Calu3 (cell line): ENCODE results near the gene FOXP1. TPM values are rescaled to one million over a fixed set of nuclear protein-coding genes. Genes with fewer than 3 reads are reported as not detected.

ENCODE experiments used
- BruUV-seq: library from RNA; stranded (reverse); fragments of 400-500 nt; replicated peaks from 2 replicates; lab custom pipeline; 2021; lab: Mats Ljungman, UMichigan
- CTCF ChIA-PET: fragments of 300-600 bp; sonication (Branson Sonifier 250); formaldehyde crosslinking; loops from one replicate; lab custom pipeline; 2022; ENCODE audit warnings: antibody characterized with exemption; lab: Charles Lee
- DNase-seq: peaks from one replicate; pipeline ENCODE4 v3.0.0; 2022
- H3K27ac Mint-ChIP-seq: one replicate; pipeline ENCODE4 v1.8.0; 2022; ENCODE audit warnings: mixed read lengths; ENCODE audit not compliant: unreplicated experiment
- H3K27me3 Mint-ChIP-seq: one replicate; pipeline ENCODE4 v1.8.0; 2022; ENCODE audit warnings: mixed read lengths; ENCODE audit not compliant: unreplicated experiment
- H3K36me3 Mint-ChIP-seq: one replicate; pipeline ENCODE4 v1.8.0; 2022; ENCODE audit warnings: mild to moderate bottlenecking, moderate library complexity, mixed read lengths; ENCODE audit not compliant: insufficient read depth, unreplicated experiment
- H3K4me1 Mint-ChIP-seq: one replicate; pipeline ENCODE4 v1.8.0; 2022; ENCODE audit warnings: mild to moderate bottlenecking, low read depth, mixed read lengths; ENCODE audit not compliant: unreplicated experiment
- H3K4me3 Mint-ChIP-seq: one replicate; pipeline ENCODE4 v1.8.0; 2022; ENCODE audit warnings: mild to moderate bottlenecking, low read depth, moderate library complexity, mixed read lengths; ENCODE audit not compliant: unreplicated experiment
- H3K9me3 Mint-ChIP-seq: one replicate; pipeline ENCODE4 v1.8.0; 2022; ENCODE audit warnings: low read depth, mixed read lengths; ENCODE audit not compliant: unreplicated experiment
- intact Hi-C: fragments of 100-400 bp; cut with micrococcal nuclease; formaldehyde crosslinking; loops from one replicate; pipeline ENCODE4 v1.10.0; 2022; ENCODE audit not compliant: unreplicated experiment
- total RNA-seq: library from RNA; stranded (reverse); gene quantifications from 2 replicates; pipeline ENCODE4 v1.2.3, GENCODE V29; 2022
- TF ChIP-seq, protein P1 (sequence below): fragments of 200-600 bp; IDR thresholded peaks from one replicate; pipeline ENCODE4 v1.8.0; 2022; ENCODE audit warnings: antibody characterized with exemption; ENCODE audit not compliant: unreplicated experiment

FOXP1 gene
- total RNA-seq, 1 experiment from 2014 or later: 82.8 TPM

GRCh38 chr3:70994644-70995043, 588.9 kb downstream of the FOXP1 start:
- TF ChIP-seq, protein P1, sequence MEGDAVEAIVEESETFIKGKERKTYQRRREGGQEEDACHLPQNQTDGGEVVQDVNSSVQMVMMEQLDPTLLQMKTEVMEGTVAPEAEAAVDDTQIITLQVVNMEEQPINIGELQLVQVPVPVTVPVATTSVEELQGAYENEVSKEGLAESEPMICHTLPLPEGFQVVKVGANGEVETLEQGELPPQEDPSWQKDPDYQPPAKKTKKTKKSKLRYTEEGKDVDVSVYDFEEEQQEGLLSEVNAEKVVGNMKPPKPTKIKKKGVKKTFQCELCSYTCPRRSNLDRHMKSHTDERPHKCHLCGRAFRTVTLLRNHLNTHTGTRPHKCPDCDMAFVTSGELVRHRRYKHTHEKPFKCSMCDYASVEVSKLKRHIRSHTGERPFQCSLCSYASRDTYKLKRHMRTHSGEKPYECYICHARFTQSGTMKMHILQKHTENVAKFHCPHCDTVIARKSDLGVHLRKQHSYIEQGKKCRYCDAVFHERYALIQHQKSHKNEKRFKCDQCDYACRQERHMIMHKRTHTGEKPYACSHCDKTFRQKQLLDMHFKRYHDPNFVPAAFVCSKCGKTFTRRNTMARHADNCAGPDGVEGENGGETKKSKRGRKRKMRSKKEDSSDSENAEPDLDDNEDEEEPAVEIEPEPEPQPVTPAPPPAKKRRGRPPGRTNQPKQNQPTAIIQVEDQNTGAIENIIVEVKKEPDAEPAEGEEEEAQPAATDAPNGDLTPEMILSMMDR: no peak
- H3K4me1 Mint-ChIP-seq: peaks cover 16% of the 10 kb centered on the region
- H3K27me3 Mint-ChIP-seq: no peaks in the 10 kb centered on the region
- intact Hi-C loops: no loop called here
- no peaks in the 10 kb centered on the region for H3K36me3 Mint-ChIP-seq
- H3K27ac Mint-ChIP-seq: no peak overlapping the region
- DNase-seq: no peak
- no peaks in the 10 kb centered on the region for H3K9me3 Mint-ChIP-seq
- H3K4me3 Mint-ChIP-seq: no peak overlapping the region
- no TSS peak for BruUV-seq
- CTCF ChIA-PET: interaction anchor here (0.6 kb wide), 1 partner anchor 422 kb away, joined by 8 read pairs; no protein-coding TSS in a partner anchor

- peaks cover 23% of the 10 kb centered on the region for H3K4me1 Mint-ChIP-seq
- CTCF ChIA-PET: no interaction called here
- no peak overlapping the region for H3K27ac Mint-ChIP-seq
- intact Hi-C loops: no loop called here
- H3K27me3 Mint-ChIP-seq: no peaks in the 10 kb centered on the region
- H3K36me3 Mint-ChIP-seq: peaks cover 3% of the 10 kb centered on the region
- TF ChIP-seq, protein P1: no peak
- no peak overlapping the region for H3K4me3 Mint-ChIP-seq
- BruUV-seq: no TSS peak
- H3K9me3 Mint-ChIP-seq: no peaks in the 10 kb centered on the region
- DNase-seq: no peak
Observed at GRCh38 chr3:70992562-70993204, 590.8 kb downstream of the FOXP1 start.

- Mint-ChIP-seq H3K4me3 (no peak overlapping the region), H3K9me3 (no peaks in the 10 kb centered on the region), H3K27me3 (no peaks in the 10 kb centered on the region), H3K36me3 (peaks cover 8% of the 10 kb centered on the region), H3K27ac (no peak overlapping the region), H3K4me1 (peaks cover 23% of the 10 kb centered on the region)
- TF ChIP-seq, protein P1: no peak
- no peak for DNase-seq
- CTCF ChIA-PET: no interaction called here
- no TSS peak for BruUV-seq
- intact Hi-C loops: no loop called here
Observed at GRCh38 chr3:70992131-70992530, 591.4 kb downstream of the FOXP1 start.

- H3K9me3 Mint-ChIP-seq: no peaks in the 10 kb centered on the region
- intact Hi-C loops: no loop called here
- peaks cover 23% of the 10 kb centered on the region for H3K4me1 Mint-ChIP-seq
- TF ChIP-seq, protein P1: no peak
- peak overlapping the region; percentile 54 for H3K27ac Mint-ChIP-seq
- DNase-seq: no peak
- H3K27me3 Mint-ChIP-seq: no peaks in the 10 kb centered on the region
- no peak overlapping the region for H3K4me3 Mint-ChIP-seq
- no TSS peak for BruUV-seq
- peaks cover 15% of the 10 kb centered on the region for H3K36me3 Mint-ChIP-seq
- CTCF ChIA-PET: no interaction called here
Observed at GRCh38 chr3:70990723-70991122, 592.8 kb downstream of the FOXP1 start.
